ENCODE results near the gene IVNS1ABP. TPM values are rescaled to one million over a fixed set of nuclear protein-coding genes. Genes with fewer than 3 reads are reported as not detected.

IVNS1ABP gene
- total and polyA plus RNA-seq, 10 of the 15 experiments (the other 5 are each of a cell fraction or from before 2014, with no cell fraction given): 19.2 to 154 (median 43.9) TPM

GRCh38 chr1:185288435-185288834 lies 28.6 kb downstream of the IVNS1ABP start:
- H3K9ac ChIP-seq (ENCODE audit: control insufficient read depth, insufficient read depth, low read length): no peak overlapping the region
- BruUV-seq (replicated peaks): no TSS peak
- no peaks in the 10 kb centered on the region for H3K27me3 ChIP-seq (replicated peaks in 1 of 2; ENCODE audit: control insufficient read depth in 2 of 2, insufficient read depth in 2 of 2, low read length in 1 of 2)
- intact Hi-C loops (cut with micrococcal nuclease; ENCODE audit: unreplicated experiment): no loop called here
- H3K36me3 ChIP-seq (ENCODE audit: control insufficient read depth in 2 of 2, insufficient read depth in 2 of 2, low read length in 1 of 2): no peaks in the 10 kb centered on the region
- ChIA-PET POLR2A (no interaction called here), RAD21 (ENCODE audit: unreplicated experiment) (no interaction called here), SMC1A (ENCODE audit: uncharacterized antibody, unreplicated experiment) (interaction anchor here (1.6 kb wide), 1 partner anchor 13 kb away, joined by 5 read pairs; no protein-coding TSS in a partner anchor), CTCF (interaction anchor here (1.0 kb wide), 1 partner anchor 308 kb away, joined by 3 read pairs; no protein-coding TSS in a partner anchor)
- DNase-seq (ENCODE audit: low read depth, low spot score): no peak
- in situ Hi-C loops (cut with MboI): no loop called here
- H3K4me1 ChIP-seq (ENCODE audit: control insufficient read depth, insufficient read depth, low read length): no peaks in the 10 kb centered on the region
- no peaks in the 10 kb centered on the region for H3K9me3 ChIP-seq (replicated peaks; ENCODE audit: control insufficient read depth, insufficient read depth, low read length)
- no peak for FAIRE-seq
- no peaks in the 10 kb centered on the region for H3K79me2 ChIP-seq (ENCODE audit: control insufficient read depth, insufficient read depth, low read length)
- no peaks in the 10 kb centered on the region for H4K20me1 ChIP-seq (ENCODE audit: control insufficient read depth, insufficient read depth)
- no peak for TF ChIP-seq POLR2A (IDR thresholded peaks at IDR 0.05; ENCODE audit: low read depth, low read length)
- TF ChIP-seq DPF2 (IDR thresholded peaks at IDR 0.05): no peak
- TF ChIP-seq USF1 (IDR thresholded peaks at IDR 0.05; ENCODE audit: borderline replicate concordance, extremely low read length, insufficient read depth, low read depth, low read length): no peak
- TF ChIP-seq RAD51 (IDR thresholded peaks at IDR 0.05): no peak
- TF ChIP-seq SUZ12 (IDR thresholded peaks at IDR 0.05; ENCODE audit: unreplicated experiment): no peak
- TF ChIP-seq MAX (IDR thresholded peaks at IDR 0.05; ENCODE audit: low read depth, low read length): no peak
- no peak for TF ChIP-seq ZSCAN29 (IDR thresholded peaks at IDR 0.05)
- no peak for TF ChIP-seq POLR2AphosphoS2 (IDR thresholded peaks at IDR 0.05; ENCODE audit: low read depth, low read length)
- no peak for TF ChIP-seq ATF3 (IDR thresholded peaks at IDR 0.05; ENCODE audit: borderline replicate concordance, extremely low read depth, low read depth, low read length)
- no peak for TF ChIP-seq BCLAF1 (IDR thresholded peaks at IDR 0.05)
- TF ChIP-seq CUX1 (IDR thresholded peaks at IDR 0.05; ENCODE audit: insufficient replicate concordance, low read depth, low read length): no peak
- TF ChIP-seq IRF4 (IDR thresholded peaks at IDR 0.05; ENCODE audit: low read depth, low read length): no peak
- no peak for TF ChIP-seq SUPT20H (IDR thresholded peaks at IDR 0.05; ENCODE audit: borderline replicate concordance, control insufficient read depth, low read depth, low read length)
- TF ChIP-seq BHLHE40 (IDR thresholded peaks at IDR 0.05; ENCODE audit: borderline replicate concordance in 1 of 2, low read depth in 2 of 2, low read length in 1 of 2): no peak
- no peak for TF ChIP-seq WRNIP1 (IDR thresholded peaks at IDR 0.05; ENCODE audit: borderline replicate concordance, low read depth, low read length)
- no peak overlapping the region for H3K4me3 ChIP-seq
- H2AFZ ChIP-seq (ENCODE audit: control insufficient read depth, low read depth, low read length): no peak overlapping the region
- WGBS (ENCODE audit: insufficient coverage, insufficient replicate concordance, low lambda C conversion rate, missing lambda C conversion rate): 99% methylated on average over 3 of the region's 3 CpGs
- H3K27ac ChIP-seq (ENCODE audit: control insufficient read depth, insufficient read depth): no peak overlapping the region
- H3K4me2 ChIP-seq (ENCODE audit: control insufficient read depth, insufficient read depth): no peak overlapping the region
- no peak for ATAC-seq

Data from GM12878 (cell line).